Measurements from ENCODE around the gene EPAS1. TPM values are rescaled to one million over a fixed set of nuclear protein-coding genes. Genes with fewer than 3 reads are reported as not detected.
A peak's percentile ranks its signal among the peaks of the same experiment; 100 is the strongest.

EPAS1 gene
- total RNA-seq, 4 donors from 2014 or later: 35.0 to 465 (median 202) TPM

DNA sequence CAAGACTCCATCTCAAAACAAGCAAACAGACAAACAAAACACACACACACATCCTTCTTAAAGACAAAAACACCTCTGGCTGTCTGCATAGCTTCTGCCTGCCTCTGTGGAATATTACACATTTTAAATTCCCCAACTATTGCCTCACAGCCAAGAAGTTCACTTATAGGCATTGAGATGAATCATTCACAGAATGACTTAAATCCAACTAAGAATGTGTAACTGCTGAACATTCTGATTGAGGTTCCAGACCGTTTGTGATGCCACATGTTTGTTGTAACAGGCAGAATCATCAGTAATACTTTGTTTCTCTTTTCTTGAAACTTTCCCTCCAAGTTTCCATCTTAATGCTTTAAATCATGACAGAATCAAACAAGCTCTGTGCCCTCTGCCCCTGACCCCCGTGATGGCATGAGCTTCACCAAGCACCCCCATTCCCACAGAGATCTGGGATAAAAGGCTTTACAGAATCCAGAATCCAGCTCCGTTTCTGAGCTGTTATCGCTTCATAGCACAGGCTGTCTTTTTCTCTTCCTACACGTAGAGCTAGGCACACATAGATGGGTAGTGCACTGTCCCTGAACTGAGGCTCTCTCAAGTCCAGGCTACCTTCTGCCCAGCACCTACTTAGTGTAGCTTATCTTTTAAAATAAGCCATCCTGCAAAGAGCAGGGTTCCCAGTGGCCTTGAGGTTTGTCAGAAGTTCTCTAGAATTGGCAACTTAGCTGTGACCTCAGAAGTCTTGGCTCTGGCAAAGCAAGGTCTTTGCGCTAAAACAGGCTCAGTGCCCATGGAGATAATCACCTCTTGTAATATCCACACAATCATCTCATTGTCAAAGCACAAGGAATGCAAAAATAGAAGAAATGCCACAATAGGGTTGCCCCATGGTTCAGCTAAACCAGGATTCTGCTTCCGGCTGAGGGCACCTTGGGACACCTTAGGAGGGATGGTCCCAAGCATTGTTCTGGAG, 32.9 kb downstream of the EPAS1 start:
- Histone ChIP-seq H3K27ac (peak overlapping the region; percentile 82 to 88), H3K36me3 (no peaks in the 10 kb centered on the region), H3K4me1 (peaks cover 30 to 35% of the 10 kb centered on the region in 2 donors), H3K27me3 (no peaks in the 10 kb centered on the region), H3K9me3 (no peaks in the 10 kb centered on the region), H3K4me3 (no peak overlapping the region)
- no peak for TF ChIP-seq POLR2A (IDR thresholded peaks at IDR 0.05)
- TF ChIP-seq, protein P1, sequence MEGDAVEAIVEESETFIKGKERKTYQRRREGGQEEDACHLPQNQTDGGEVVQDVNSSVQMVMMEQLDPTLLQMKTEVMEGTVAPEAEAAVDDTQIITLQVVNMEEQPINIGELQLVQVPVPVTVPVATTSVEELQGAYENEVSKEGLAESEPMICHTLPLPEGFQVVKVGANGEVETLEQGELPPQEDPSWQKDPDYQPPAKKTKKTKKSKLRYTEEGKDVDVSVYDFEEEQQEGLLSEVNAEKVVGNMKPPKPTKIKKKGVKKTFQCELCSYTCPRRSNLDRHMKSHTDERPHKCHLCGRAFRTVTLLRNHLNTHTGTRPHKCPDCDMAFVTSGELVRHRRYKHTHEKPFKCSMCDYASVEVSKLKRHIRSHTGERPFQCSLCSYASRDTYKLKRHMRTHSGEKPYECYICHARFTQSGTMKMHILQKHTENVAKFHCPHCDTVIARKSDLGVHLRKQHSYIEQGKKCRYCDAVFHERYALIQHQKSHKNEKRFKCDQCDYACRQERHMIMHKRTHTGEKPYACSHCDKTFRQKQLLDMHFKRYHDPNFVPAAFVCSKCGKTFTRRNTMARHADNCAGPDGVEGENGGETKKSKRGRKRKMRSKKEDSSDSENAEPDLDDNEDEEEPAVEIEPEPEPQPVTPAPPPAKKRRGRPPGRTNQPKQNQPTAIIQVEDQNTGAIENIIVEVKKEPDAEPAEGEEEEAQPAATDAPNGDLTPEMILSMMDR (IDR thresholded peaks at IDR 0.05): no peak
- DNase-seq: no peak
- intact Hi-C loops (cut with DNase I; ENCODE audit: low total_unique reads): no loop called here

DNA sequence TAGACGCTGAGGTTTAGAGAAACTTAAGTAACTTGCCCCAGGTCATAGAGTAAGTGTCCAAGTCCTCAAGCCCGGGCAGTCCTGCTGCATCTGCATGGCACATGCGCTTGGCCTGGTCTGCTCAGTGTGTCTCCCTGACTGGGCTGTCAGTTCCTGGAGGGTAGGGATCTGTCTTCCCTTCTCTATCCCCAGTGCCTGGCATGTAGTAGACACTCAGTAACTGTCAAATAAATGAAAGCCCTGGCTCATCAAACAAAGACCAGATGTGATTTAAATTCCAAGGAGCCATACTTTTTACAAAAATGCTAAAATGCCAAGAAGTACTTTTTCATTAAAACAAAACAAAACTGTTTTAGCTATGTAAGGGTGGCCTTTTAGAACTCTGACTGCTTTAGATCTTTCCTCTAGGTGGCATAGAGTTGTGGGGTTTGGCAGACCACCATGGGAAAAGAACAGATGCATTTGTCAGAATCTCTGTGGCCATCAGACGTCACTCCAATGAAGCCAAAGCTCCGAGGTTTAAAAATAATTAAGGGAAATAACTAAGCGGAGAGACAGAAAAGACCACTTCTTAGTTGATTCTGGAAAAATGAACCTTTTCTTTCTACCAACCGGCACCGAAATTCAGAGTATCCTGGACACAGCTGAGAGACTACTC, 34.0 kb downstream of the EPAS1 start:
- peaks cover 21 to 35% of the 10 kb centered on the region in 2 donors for H3K4me1 ChIP-seq
- DNase-seq: no peak
- H3K27ac ChIP-seq: peak overlapping the region; percentile 82 to 88
- no peak overlapping the region for H3K4me3 ChIP-seq
- H3K9me3 ChIP-seq: no peaks in the 10 kb centered on the region
- no peak for TF ChIP-seq POLR2A (IDR thresholded peaks at IDR 0.05)
- TF ChIP-seq, protein P1 (IDR thresholded peaks at IDR 0.05): no peak
- no peaks in the 10 kb centered on the region for H3K27me3 ChIP-seq
- intact Hi-C loops (cut with DNase I; ENCODE audit: low total_unique reads): no loop called here
- no peaks in the 10 kb centered on the region for H3K36me3 ChIP-seq

DNA sequence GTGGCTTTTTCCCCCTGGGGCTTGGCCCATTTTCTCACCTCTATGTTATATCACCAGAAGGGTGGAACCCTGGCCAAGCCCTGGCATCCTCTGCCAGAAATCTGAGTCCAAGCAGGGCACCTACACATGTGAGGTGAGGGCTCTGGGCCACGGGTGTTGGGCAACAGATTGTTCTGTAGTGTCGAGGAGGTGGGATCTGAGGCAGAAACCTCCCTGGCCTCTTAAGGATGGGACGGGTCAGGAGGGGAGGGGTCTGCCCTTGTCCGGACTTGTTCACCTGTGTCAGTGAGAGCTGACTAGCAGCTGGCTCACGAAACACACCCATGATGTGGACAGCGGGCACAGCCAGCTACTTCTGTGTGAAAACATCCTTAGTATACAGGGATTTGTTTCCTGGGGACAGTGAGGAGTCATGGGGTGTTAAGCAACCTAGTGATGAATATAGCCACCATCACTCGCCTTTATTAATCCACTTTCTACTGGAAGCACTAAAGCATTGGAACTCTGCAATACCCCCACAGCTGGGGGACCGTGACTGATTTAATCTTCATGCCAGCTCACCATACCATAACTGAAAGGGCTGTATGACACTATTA, 35.6 kb downstream of the EPAS1 start:
- Histone ChIP-seq H3K36me3 (no peaks in the 10 kb centered on the region), H3K4me1 (peaks cover 26 to 38% of the 10 kb centered on the region in 2 donors), H3K4me3 (no peak overlapping the region), H3K9me3 (no peaks in the 10 kb centered on the region), H3K27me3 (no peaks in the 10 kb centered on the region), H3K27ac (peak overlapping the region; percentile 82 to 88)
- TF ChIP-seq, protein P1 (IDR thresholded peaks at IDR 0.05): no peak
- no peak for TF ChIP-seq POLR2A (IDR thresholded peaks at IDR 0.05)
- DNase-seq: no peak
- intact Hi-C loops (cut with DNase I; ENCODE audit: low total_unique reads): no loop called here

DNA sequence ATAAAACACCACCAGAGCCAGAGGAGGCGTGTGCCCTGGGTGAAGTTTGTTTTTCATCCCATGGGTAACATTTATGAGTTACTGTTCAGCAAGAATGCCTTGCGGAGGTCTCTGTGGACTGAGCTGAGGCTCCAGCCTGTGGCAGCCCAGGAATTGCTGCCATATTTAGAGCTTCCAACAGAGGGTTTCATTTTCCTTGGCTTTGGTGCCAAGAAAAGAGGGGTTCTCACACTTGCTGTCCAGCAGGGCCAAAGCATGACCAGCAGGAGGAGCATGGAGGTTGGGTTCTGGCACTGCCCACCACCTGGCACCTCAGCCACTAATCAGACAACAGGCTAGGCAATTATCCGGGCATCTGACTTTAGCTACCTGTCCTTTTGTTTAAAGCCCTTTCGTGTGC, 36.7 kb downstream of the EPAS1 start:
- DNase-seq: no peak
- no peaks in the 10 kb centered on the region for H3K36me3 ChIP-seq
- H3K9me3 ChIP-seq: no peaks in the 10 kb centered on the region
- H3K27ac ChIP-seq: peak overlapping the region; percentile 82 to 88
- TF ChIP-seq, protein P1 (IDR thresholded peaks at IDR 0.05): peak in 1 of 4 experiments; percentile 21
- TF ChIP-seq POLR2A (IDR thresholded peaks at IDR 0.05): no peak
- H3K4me3 ChIP-seq: no peak overlapping the region
- no peaks in the 10 kb centered on the region for H3K27me3 ChIP-seq
- intact Hi-C loops (cut with DNase I; ENCODE audit: low total_unique reads): no loop called here
- peaks cover 26 to 27% of the 10 kb centered on the region in 2 donors for H3K4me1 ChIP-seq

Measured in uterus (tissue), 4 donors.